C1 segment of cervical spinal cord (tissue), 14 donors: Measurements from ENCODE around the gene OR51L1.

Experiments used
- DNase-seq, 14 donors: peaks; one replicate each; lab custom pipeline; 2025; lab: John Stamatoyannopoulos, UW

The OR51L1 gene

DNA sequence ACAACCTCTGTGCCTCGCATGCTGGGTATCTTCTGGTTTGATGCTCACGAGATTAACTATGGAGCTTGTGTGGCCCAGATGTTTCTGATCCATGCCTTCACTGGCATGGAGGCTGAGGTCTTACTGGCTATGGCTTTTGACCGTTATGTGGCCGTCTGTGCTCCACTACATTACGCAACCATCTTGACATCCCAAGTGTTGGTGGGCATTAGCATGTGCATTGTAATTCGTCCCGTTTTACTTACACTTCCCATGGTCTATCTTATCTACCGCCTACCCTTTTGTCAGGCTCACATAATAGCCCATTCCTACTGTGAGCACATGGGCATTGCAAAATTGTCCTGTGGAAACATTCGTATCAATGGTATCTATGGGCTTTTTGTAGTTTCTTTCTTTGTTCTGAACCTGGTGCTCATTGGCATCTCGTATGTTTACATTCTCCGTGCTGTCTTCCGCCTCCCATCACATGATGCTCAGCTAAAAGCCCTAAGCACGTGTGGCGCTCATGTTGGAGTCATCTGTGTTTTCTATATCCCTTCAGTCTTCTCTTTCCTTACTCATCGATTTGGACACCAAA, 52.2 kb downstream of the OR51L1 start:
- DNase-seq: no peak
